ENCODE measurements around the gene ENO2.

Gene ENO2

DNA sequence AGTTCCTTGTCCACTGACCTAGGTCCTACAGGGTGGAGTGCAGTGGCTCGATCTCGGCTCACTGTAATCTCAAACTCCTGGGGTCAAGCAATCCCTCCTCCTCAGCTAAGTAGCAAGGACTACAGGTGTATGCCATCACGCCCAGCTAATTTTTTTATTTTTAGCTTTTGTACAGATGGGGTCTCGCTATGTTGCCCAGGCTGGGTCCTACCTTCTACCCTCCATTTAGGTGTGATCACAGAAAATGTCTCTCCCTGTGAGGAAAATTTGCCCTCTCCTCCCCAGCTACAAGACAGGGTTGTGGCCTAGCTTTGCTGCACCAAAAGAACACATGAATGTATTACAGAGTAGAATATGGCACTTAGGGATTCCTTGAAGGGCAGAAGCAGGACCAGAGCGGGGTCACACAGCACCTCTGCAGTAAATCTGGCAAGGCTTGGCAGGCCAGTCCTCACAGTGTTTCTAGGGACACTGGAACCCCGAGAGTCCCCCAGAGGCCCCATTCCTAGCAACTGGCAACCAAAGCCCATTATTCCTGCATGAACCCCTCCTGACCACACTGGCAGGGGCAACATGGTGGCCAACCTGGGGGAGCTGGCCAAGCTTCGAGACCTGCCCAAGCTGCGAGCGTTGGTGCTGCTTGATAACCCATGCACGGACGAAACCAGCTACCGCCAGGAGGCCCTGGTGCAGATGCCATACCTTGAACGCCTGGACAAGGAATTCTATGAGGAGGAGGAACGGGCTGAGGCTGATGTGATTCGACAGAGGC lies 2.0 kb upstream of the ENO2 start:
- no peak for DNase-seq (ENCODE audit: low spot score)

DNA sequence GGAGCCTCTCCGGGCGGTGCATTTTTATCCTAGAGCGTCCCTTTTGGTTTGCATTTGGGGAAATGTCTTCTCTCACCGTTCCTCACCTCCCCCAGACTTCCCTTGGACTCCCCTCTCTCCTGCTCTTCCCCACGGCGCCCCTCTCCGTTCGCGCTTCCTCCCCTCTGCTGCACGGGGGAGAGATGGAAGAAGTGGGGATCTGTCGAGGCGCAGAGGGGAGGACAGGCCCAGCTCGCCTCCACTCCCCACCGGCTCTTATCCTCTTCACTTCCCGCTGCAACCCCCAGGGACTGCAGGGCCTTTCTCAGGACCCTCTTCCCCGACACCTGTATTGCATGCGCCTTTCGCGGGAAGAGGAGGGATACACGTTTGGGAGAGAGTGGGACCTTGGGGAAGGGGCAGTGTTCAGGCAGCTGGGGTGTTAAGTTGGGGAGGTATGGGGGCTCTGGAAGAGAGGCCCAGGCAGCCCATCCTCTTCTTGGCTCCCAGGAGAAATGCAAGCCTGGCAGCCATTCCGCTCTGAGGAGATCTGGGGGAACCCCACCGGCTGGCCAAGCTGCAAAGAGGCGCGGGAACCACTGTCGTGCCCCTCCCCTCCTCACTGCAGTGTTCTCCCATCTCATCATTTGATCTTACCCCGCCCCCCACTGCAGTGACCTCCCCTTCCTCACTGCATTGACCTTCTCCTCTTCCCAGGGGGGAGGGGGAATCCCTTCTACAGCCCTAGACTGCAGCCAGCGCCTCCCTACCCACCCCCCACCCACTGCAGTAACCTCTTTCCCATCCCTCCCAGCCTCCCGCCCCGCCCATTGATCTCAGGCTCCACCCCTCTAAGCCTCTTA lies 788 bp downstream of the ENO2 start:
- no peak for DNase-seq (ENCODE audit: low spot score)

GRCh38 chr12:6915789-6916285 lies 1.5 kb downstream of the ENO2 start:
- DNase-seq (ENCODE audit: low spot score) = no peak

DNA sequence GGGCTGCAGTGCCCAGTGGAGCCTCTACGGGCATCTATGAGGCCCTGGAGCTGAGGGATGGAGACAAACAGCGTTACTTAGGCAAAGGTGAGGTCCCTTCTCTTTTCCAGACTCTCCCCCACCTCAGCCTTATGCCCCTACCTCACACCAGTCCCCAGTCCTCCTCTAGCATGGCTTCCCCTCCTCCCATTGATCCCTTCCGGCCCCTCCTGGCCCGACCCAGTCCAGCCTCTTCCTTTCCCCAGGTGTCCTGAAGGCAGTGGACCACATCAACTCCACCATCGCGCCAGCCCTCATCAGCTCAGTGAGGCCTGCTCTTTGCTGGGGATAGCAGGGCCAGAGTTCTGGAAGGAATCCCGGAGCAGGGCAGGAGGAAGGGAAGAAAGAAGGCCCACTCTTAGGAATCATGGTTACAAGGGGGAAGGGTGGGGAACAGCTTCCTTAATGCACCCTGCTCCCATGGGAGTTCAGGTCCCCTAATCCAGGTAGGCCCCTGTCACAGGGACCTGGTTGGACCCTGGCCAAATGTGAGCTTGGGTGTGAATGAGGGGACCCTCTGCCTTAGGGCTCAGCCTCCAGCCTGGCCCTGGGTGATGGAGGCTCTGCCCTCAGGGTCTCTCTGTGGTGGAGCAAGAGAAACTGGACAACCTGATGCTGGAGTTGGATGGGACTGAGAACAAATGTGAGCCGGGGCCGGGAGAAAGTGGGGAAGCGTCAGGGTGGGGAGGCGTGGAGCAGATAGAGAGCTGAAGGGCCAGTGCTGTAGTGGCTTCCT lies 2.2 kb downstream of the ENO2 start:
- DNase-seq (ENCODE audit: low spot score) = no peak

DNA sequence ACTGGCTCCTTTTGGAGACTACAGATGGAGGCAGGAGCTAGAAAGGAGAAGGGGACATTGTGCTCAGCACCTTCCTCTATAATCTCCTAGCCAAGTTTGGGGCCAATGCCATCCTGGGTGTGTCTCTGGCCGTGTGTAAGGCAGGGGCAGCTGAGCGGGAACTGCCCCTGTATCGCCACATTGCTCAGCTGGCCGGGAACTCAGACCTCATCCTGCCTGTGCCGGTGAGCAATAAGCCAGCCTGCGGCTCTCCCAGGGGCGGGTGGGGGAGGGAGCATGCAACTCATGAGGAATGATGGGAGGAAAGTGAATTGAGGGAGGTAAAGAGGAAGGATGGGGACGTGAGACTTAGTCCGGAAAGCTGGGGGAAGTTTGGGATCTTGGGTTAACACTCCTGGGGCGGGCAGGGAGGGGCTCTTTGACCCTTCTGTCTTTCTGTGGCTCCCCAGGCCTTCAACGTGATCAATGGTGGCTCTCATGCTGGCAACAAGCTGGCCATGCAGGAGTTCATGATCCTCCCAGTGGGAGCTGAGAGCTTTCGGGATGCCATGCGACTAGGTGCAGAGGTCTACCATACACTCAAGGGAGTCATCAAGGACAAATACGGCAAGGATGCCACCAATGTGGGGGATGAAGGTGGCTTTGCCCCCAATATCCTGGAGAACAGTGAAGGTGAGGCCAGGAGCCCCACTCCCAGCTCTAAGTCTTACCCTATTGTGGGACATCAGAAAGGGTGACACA lies 3.3 kb downstream of the ENO2 start:
- no peak for DNase-seq (ENCODE audit: low spot score)

DNA sequence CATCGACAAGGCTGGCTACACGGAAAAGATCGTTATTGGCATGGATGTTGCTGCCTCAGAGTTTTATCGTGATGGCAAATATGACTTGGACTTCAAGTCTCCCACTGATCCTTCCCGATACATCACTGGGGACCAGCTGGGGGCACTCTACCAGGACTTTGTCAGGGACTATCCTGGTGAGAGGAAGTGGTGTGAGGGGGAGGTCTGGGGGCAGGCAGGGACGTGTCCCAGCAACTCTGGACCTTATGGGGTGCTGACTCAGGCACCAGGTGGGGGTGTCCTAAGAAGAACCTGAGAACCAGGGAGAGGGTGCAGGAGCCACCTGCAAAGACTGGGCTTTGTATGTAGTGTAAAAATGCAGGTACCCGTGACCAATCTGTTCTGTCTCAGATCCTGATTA lies 5.2 kb downstream of the ENO2 start:
- no peak for DNase-seq (ENCODE audit: low spot score)

- no peak for DNase-seq (ENCODE audit: low spot score)
Observed at GRCh38 chr12:6921539-6921938, 7.2 kb downstream of the ENO2 start.

DNA sequence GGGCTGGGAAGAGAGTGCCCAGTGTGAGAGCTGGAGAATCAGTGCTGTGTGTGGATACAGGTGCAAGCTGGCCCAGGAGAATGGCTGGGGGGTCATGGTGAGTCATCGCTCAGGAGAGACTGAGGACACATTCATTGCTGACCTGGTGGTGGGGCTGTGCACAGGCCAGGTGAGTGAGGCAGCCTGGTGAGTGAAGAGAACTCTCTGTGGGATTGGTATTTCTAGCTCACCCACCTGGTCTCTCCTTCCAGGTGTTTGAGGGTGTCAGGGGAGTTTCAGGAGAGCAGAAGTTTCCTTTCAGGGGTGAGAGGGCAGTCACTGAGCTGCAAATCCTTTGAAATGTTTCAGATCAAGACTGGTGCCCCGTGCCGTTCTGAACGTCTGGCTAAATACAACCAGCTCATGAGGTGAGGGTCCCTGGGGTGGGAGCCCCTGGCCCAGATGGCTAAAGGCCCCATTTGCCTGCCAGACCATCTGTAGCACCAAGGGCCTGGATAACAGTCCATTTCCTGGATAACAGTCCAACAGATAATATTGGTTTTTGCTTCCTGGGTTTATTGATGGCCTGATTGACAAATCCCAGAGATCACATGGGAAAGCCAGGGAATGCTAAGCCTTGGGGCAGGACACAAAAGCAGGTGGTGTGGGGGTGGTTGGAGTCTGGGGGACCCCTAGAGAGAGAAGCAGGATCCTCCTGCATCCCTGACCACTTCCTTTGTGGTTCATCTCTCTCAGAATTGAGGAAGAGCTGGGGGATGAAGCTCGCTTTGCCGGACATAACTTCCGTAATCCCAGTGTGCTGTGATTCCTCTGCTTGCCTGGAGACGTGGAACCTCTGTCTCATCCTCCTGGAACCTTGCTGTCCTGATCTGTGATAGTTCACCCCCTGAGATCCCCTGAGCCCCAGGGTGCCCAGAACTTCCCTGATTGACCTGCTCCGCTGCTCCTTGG lies 7.9 kb downstream of the ENO2 start:
- no peak for DNase-seq (ENCODE audit: low spot score)

- no peak for DNase-seq (ENCODE audit: low spot score)
Observed at GRCh38 chr12:6923003-6923732, 8.8 kb downstream of the ENO2 start.

- no peak for DNase-seq (ENCODE audit: low spot score)
Observed at GRCh38 chr12:6923851-6924250, 9.5 kb downstream of the ENO2 start.

DNA sequence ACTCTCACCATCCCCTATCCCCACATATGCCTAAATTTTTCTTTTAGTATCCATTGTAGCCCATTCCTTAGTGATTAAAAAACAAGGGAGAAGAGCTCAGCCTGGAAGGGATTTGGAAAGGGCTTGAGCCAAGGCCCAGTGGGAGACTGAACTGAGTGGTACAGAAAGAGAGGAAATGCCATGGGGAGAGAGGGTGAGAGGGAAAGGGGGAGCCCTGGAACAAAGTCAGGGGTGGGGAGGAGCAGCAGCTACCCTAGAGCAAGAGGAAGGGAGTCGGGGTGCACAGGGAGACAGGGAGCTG lies 10.8 kb downstream of the ENO2 start:
- DNase-seq (ENCODE audit: low spot score) = no peak

GRCh38 chr12:6925540-6926279 lies 11.3 kb downstream of the ENO2 start:
- DNase-seq (ENCODE audit: low spot score) = no peak

DNA sequence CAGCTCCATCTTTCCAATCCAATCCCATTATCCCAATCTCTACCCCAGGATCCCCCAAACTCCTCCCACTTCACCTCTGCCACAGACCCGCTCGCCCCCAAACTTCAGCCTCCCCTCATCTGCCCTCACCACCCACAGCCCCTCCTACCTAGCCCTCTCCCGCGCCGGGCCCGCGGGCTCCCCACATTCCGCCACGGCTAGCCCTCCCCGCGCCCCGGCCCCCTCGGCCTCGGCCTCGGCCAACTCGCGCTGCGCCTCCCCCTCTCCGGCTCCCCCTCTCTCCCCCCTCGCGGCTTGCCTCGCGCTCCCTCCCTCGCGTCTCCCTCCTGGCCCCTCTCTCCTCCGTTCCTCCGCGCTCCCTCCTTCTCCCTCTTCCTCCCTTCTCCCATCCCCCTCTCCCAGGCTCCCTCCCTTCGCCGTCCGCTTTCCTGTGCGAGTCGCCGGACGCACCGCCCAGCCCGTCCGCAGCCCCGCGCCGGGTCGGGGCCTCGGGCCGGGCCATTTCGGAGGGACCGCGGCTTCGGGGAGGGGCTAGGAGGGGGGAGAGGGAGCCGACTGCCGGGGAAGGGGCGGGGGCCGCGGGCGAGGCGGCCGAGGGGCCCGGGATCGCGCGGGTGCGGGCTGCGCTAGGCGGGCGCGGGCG lies 13.1 kb downstream of the ENO2 start, which contains the start of gene ATN1:
ATN1 (plus strand) TSS at position 581 of the 643 bp plus-strand sequence. CDS start 6,043 bp downstream, outside the sequence.
- DNase-seq (ENCODE audit: low spot score) = no peak

DNA sequence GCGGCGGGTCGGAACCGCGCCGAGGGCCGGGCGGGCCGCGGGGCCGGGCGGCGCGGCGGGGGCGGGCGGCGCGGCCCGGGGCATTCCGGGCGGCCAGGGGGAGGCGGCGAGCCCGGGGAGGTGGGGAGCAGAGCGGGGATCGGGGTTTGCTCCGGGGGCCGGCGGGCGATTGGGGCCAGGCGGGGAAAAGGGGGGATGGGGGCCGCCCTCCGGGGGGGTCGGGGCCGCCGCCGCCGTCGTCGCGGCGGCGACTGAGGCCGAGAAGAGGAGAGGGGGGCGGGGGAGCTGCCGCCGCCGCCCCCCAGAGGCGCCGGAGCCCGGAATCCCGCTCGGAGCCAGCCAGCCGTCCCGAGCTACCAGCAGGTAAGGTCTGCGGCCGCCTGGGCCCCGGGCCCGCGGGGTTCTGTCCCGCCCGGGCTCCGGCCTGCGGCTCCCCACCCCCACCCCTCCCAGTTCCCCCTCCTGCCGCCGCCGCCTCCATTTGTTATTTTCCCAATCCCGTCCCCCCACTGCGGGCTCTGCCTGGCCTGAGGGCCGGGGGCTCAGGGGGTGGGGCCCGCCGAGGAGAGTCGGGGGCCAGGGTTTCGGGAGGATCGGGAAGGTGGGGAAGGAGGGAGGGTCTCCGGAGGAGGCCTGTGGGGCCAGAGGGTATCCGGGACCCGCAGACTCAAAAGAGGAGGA lies 13.8 kb downstream of the ENO2 start:
- no peak for DNase-seq (ENCODE audit: low spot score)

DNA sequence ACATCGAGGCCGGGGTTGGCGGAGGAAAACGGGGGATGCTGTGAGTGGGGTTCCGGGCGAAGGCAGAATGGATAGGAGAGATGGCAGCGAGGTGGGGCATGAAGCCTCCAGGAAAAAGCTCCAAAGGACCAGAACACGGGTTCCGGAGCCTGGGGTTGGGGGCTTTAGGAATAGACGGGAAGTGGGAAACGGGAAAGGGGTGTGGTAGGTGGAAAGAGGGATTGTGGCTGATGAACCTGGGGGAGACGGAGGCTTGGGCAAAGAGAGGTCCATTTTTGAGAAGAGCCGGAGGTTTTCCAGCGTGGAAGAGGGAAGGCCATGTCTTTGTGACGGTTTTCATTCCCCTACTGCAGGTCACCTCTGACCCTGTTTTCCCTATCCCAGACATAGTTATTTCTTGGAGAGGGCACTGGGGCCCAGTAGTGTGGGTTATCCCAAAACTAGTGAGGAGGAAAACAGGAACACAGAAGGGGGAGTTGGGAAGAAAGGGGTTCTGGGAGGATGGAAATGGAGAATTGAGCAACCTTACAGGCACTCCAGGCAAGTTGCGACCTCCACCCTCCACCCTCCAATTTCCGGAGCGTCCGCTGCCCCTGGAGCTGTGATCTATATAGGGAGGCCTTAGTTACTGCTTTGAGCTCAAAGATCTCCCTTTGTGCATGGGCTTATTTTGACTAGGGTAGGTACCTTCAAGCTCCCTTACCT lies 14.5 kb downstream of the ENO2 start:
- no peak for DNase-seq (ENCODE audit: low spot score)

GRCh38 chr12:6929466-6930452 lies 15.4 kb downstream of the ENO2 start:
- no peak for DNase-seq (ENCODE audit: low spot score)
